ENCODE results near the gene RAB3GAP2.
"Not testable (repeated sequence)": the region's sequence is repeated elsewhere in the genome, so short reads cannot be mapped to it uniquely, and the experiment has no call there.

Gene RAB3GAP2

GRCh38 chr1:220271706-220272046 lies 577 bp downstream of the RAB3GAP2 start:
- peaks cover 19% of the 10 kb centered on the region for H3K36me3 Mint-ChIP-seq (ENCODE audit: low read depth)
- no peak overlapping the region for H3K27ac Mint-ChIP-seq
- DNase-seq = no peak
- no peaks in the 10 kb centered on the region for H3K9me3 Mint-ChIP-seq
- peaks cover 28% of the 10 kb centered on the region for H3K4me1 Mint-ChIP-seq (ENCODE audit: low read depth)
- no peaks in the 10 kb centered on the region for H3K27me3 Mint-ChIP-seq
- H3K4me3 Mint-ChIP-seq = no peak overlapping the region

- Mint-ChIP-seq H3K9me3 (no peaks in the 10 kb centered on the region), H3K4me3 (peak overlapping the region; percentile 29), H3K36me3 (ENCODE audit: low read depth) (peaks cover 41% of the 10 kb centered on the region), H3K27ac (no peak overlapping the region), H3K4me1 (ENCODE audit: low read depth) (peaks cover 40% of the 10 kb centered on the region), H3K27me3 (no peaks in the 10 kb centered on the region)
- no peak for DNase-seq
These were observed 3.2 kb downstream of the RAB3GAP2 start for GRCh38 chr1:220269036-220269435.

- Mint-ChIP-seq H3K4me3 (no peak overlapping the region), H3K9me3 (peaks cover 5% of the 10 kb centered on the region), H3K36me3 (ENCODE audit: low read depth) (peaks cover 54% of the 10 kb centered on the region), H3K4me1 (ENCODE audit: low read depth) (peaks cover 39% of the 10 kb centered on the region), H3K27ac (no peak overlapping the region), H3K27me3 (no peaks in the 10 kb centered on the region)
- DNase-seq = no peak
These were observed 4.6 kb downstream of the RAB3GAP2 start for GRCh38 chr1:220267630-220268029.

- DNase-seq, H3K27ac Mint-ChIP-seq, H3K4me3 Mint-ChIP-seq, H3K27me3 Mint-ChIP-seq: not testable (repeated sequence)
- H3K9me3 Mint-ChIP-seq = peaks cover 32% of the 10 kb centered on the region
- H3K4me1 Mint-ChIP-seq (ENCODE audit: low read depth) = peaks cover 52% of the 10 kb centered on the region
- peaks cover 88% of the 10 kb centered on the region for H3K36me3 Mint-ChIP-seq (ENCODE audit: low read depth)
These were observed 12.0 kb downstream of the RAB3GAP2 start for GRCh38 chr1:220260228-220260627.

GRCh38 chr1:220259756-220260155 lies 12.5 kb downstream of the RAB3GAP2 start:
- not testable (repeated sequence) for H3K4me3 Mint-ChIP-seq, H3K27me3 Mint-ChIP-seq, H3K27ac Mint-ChIP-seq, DNase-seq
- Mint-ChIP-seq H3K9me3 (peaks cover 32% of the 10 kb centered on the region), H3K4me1 (ENCODE audit: low read depth) (peaks cover 53% of the 10 kb centered on the region), H3K36me3 (ENCODE audit: low read depth) (peaks cover 90% of the 10 kb centered on the region)

GRCh38 chr1:220256194-220256593 lies 16.1 kb downstream of the RAB3GAP2 start:
- H3K27me3 Mint-ChIP-seq, DNase-seq, H3K27ac Mint-ChIP-seq, H3K4me3 Mint-ChIP-seq: not testable (repeated sequence)
- Mint-ChIP-seq H3K4me1 (ENCODE audit: low read depth) (peaks cover 51% of the 10 kb centered on the region), H3K36me3 (ENCODE audit: low read depth) (peaks cover 93% of the 10 kb centered on the region), H3K9me3 (peaks cover 40% of the 10 kb centered on the region)

GRCh38 chr1:220255204-220255603 lies 17.0 kb downstream of the RAB3GAP2 start:
- Mint-ChIP-seq H3K27me3 (no peaks in the 10 kb centered on the region), H3K4me3 (no peak overlapping the region), H3K36me3 (ENCODE audit: low read depth) (peaks cover 94% of the 10 kb centered on the region), H3K9me3 (peaks cover 43% of the 10 kb centered on the region), H3K4me1 (ENCODE audit: low read depth) (peaks cover 47% of the 10 kb centered on the region), H3K27ac (no peak overlapping the region)
- no peak for DNase-seq

GRCh38 chr1:220253290-220253689 lies 19.0 kb downstream of the RAB3GAP2 start:
- Mint-ChIP-seq H3K9me3 (peaks cover 49% of the 10 kb centered on the region), H3K36me3 (ENCODE audit: low read depth) (peaks cover 96% of the 10 kb centered on the region), H3K4me1 (ENCODE audit: low read depth) (peaks cover 30% of the 10 kb centered on the region)
- not testable (repeated sequence) for H3K27me3 Mint-ChIP-seq, DNase-seq, H3K27ac Mint-ChIP-seq, H3K4me3 Mint-ChIP-seq

- no peak overlapping the region for H3K4me3 Mint-ChIP-seq
- peaks cover 46% of the 10 kb centered on the region for H3K9me3 Mint-ChIP-seq
- H3K27ac Mint-ChIP-seq = no peak overlapping the region
- no peak for DNase-seq
- peaks cover 90% of the 10 kb centered on the region for H3K36me3 Mint-ChIP-seq (ENCODE audit: low read depth)
- no peaks in the 10 kb centered on the region for H3K27me3 Mint-ChIP-seq
- peaks cover 15% of the 10 kb centered on the region for H3K4me1 Mint-ChIP-seq (ENCODE audit: low read depth)
These were observed 21.0 kb downstream of the RAB3GAP2 start for GRCh38 chr1:220251272-220251671.

- peaks cover 89% of the 10 kb centered on the region for H3K36me3 Mint-ChIP-seq (ENCODE audit: low read depth)
These were observed 21.6 kb downstream of the RAB3GAP2 start for GRCh38 chr1:220250681-220251080.

GRCh38 chr1:220249522-220249921 lies 22.7 kb downstream of the RAB3GAP2 start:
- peaks cover 48% of the 10 kb centered on the region for H3K9me3 Mint-ChIP-seq
- H3K4me1 Mint-ChIP-seq (ENCODE audit: low read depth) = peaks cover 10% of the 10 kb centered on the region
- no peak overlapping the region for H3K27ac Mint-ChIP-seq

More at GRCh38 chr1:220250681-220251080, 21.6 kb downstream of the RAB3GAP2 start:
- peaks cover 12% of the 10 kb centered on the region for H3K4me1 Mint-ChIP-seq (ENCODE audit: low read depth)
- no peak overlapping the region for H3K27ac Mint-ChIP-seq
- peaks cover 46% of the 10 kb centered on the region for H3K9me3 Mint-ChIP-seq
- no peak for DNase-seq
- H3K27me3 Mint-ChIP-seq = no peaks in the 10 kb centered on the region
- H3K4me3 Mint-ChIP-seq = no peak overlapping the region

GRCh38 chr1:220248715-220249265 lies 23.5 kb downstream of the RAB3GAP2 start:
- Mint-ChIP-seq H3K36me3 (ENCODE audit: low read depth) (peaks cover 86% of the 10 kb centered on the region), H3K4me1 (ENCODE audit: low read depth) (peaks cover 17% of the 10 kb centered on the region), H3K9me3 (peaks cover 47% of the 10 kb centered on the region)
- not testable (repeated sequence) for H3K4me3 Mint-ChIP-seq, H3K27ac Mint-ChIP-seq, H3K27me3 Mint-ChIP-seq, DNase-seq

More at GRCh38 chr1:220249522-220249921, 22.7 kb downstream of the RAB3GAP2 start:
- H3K4me3 Mint-ChIP-seq = no peak overlapping the region
- no peak for DNase-seq
- H3K36me3 Mint-ChIP-seq (ENCODE audit: low read depth) = peaks cover 86% of the 10 kb centered on the region
- no peaks in the 10 kb centered on the region for H3K27me3 Mint-ChIP-seq

GRCh38 chr1:220245900-220246299 lies 26.4 kb downstream of the RAB3GAP2 start:
- H3K9me3 Mint-ChIP-seq = peaks cover 36% of the 10 kb centered on the region
- DNase-seq, H3K4me3 Mint-ChIP-seq, H3K27me3 Mint-ChIP-seq, H3K27ac Mint-ChIP-seq: not testable (repeated sequence)
- H3K36me3 Mint-ChIP-seq (ENCODE audit: low read depth) = peaks cover 67% of the 10 kb centered on the region
- peaks cover 36% of the 10 kb centered on the region for H3K4me1 Mint-ChIP-seq (ENCODE audit: low read depth)

- DNase-seq = no peak
- no peaks in the 10 kb centered on the region for H3K27me3 Mint-ChIP-seq
- peaks cover 18% of the 10 kb centered on the region for H3K9me3 Mint-ChIP-seq
- peaks cover 45% of the 10 kb centered on the region for H3K4me1 Mint-ChIP-seq (ENCODE audit: low read depth)
- H3K36me3 Mint-ChIP-seq (ENCODE audit: low read depth) = peaks cover 53% of the 10 kb centered on the region
- no peak overlapping the region for H3K4me3 Mint-ChIP-seq
- H3K27ac Mint-ChIP-seq = no peak overlapping the region
These were observed 28.3 kb downstream of the RAB3GAP2 start for GRCh38 chr1:220243947-220244346.

- Mint-ChIP-seq H3K36me3 (ENCODE audit: low read depth) (peaks cover 38% of the 10 kb centered on the region), H3K9me3 (peaks cover 7% of the 10 kb centered on the region), H3K4me1 (ENCODE audit: low read depth) (peaks cover 48% of the 10 kb centered on the region), H3K27ac (peak overlapping the region; percentile 87), H3K27me3 (no peaks in the 10 kb centered on the region), H3K4me3 (no peak overlapping the region)
- no peak for DNase-seq
These were observed 31.1 kb downstream of the RAB3GAP2 start for GRCh38 chr1:220241072-220241663.

Data from activated T-cell treated with anti-CD3 and anti-CD28 coated beads, Interleukin-2, amount 50 U/mL, for 24 hours (primary cell).